ENCODE measurements around the gene SBF2. TPM values are rescaled to one million over a fixed set of nuclear protein-coding genes. Genes with fewer than 3 reads are reported as not detected.
A peak's percentile ranks its signal among the peaks of the same experiment; 100 is the strongest.

The SBF2 gene
- total RNA-seq, 4 donors from 2014 or later = 67.5 to 92.9 (median 71.6) TPM

GRCh38 chr11:10294290-10294953 lies 403 bp upstream of the SBF2 start:
- Histone ChIP-seq H3K27me3 (no peaks in the 10 kb centered on the region), H3K4me3 (replicated peaks in 1 of 3) (peak overlapping the region; percentile 88 to 92 (median 89)), H3K36me3 (no peaks in the 10 kb centered on the region), H3K27ac (peak overlapping the region; percentile 93 to 96 (median 93)), H3K9me3 (no peaks in the 10 kb centered on the region), H3K4me1 (peaks cover 6 to 24% of the 10 kb centered on the region in 2 donors)
- 3 to 9% methylated on average over 17 to 40 of the region's 45 CpGs for WGBS, 2 donors
- intact Hi-C loops (cut with DNase I) = no loop called here
- peak; percentile 43 to 47 for DNase-seq
- TF ChIP-seq CTCF (IDR thresholded peaks at IDR 0.05) = no peak
- no peak for TF ChIP-seq POLR2A (IDR thresholded peaks at IDR 0.05)

DNA sequence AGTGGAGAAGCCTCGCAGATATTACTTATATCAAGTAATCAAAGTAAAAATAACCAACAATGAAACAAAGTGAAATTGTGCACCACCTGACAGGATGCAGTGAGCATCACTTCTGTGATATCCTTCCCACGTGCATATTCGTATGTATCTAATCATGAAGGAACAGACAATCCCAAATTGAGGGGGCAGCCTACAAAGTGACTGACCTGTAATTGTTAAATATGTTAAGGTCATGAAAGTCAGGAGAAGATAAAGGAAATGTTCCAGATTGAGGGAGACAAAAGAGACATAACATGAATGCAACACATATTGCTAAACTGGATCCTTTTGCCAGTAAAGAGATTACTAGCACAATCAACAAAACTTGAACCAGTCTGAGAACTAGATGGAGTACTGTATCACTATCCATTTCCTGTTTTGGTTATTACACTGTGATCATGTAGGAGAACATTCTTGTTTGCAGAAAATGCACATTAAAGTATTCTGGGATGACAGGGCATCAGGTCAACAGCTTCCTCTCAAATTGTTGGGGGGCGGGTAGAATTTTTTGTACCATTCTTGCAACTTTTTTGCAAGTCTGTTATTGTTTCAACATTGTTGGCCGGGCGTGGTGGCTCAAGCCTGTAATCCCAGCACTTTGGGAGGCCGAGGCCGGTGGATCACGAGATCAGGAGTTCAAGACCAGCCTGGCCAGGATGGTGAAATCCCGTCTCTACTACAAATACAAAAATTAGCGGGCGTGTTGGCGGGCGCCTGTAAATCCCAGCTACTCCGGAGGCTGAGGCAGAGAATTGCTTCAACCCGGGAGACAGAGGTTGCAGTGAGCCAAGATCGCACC lies 2.0 kb downstream of the SBF2 start:
- H3K4me3 ChIP-seq (replicated peaks in 1 of 3) = no peak overlapping the region
- 89 to 92% methylated on average over 17 of the region's 17 CpGs for WGBS, 2 donors
- no peak for TF ChIP-seq CTCF (IDR thresholded peaks at IDR 0.05)
- no peak for TF ChIP-seq POLR2A (IDR thresholded peaks at IDR 0.05)
- H3K27ac ChIP-seq = no peak overlapping the region
- H3K27me3 ChIP-seq = no peaks in the 10 kb centered on the region
- no peaks in the 10 kb centered on the region for H3K36me3 ChIP-seq
- peaks cover 2 to 17% of the 10 kb centered on the region in 2 donors for H3K4me1 ChIP-seq
- no peaks in the 10 kb centered on the region for H3K9me3 ChIP-seq
- intact Hi-C loops (cut with DNase I) = no loop called here
- no peak for DNase-seq

- WGBS, 2 donors = 81 to 85% methylated on average over 6 to 8 of the region's 10 CpGs
- DNase-seq = no peak
- Histone ChIP-seq H3K36me3 (no peaks in the 10 kb centered on the region), H3K4me1 (peaks cover 3 to 21% of the 10 kb centered on the region in 2 donors), H3K4me3 (replicated peaks in 1 of 3) (no peak overlapping the region), H3K27me3 (no peaks in the 10 kb centered on the region), H3K27ac (no peak overlapping the region), H3K9me3 (no peaks in the 10 kb centered on the region)
- intact Hi-C loops (cut with DNase I) = no loop called here
- TF ChIP-seq POLR2A (IDR thresholded peaks at IDR 0.05) (no peak), CTCF (IDR thresholded peaks at IDR 0.05) (no peak)
Observed at GRCh38 chr11:10289765-10290380, 4.1 kb downstream of the SBF2 start.

- H3K27me3 ChIP-seq = no peaks in the 10 kb centered on the region
- 78 to 95% methylated on average over 6 to 13 of the region's 24 CpGs for WGBS, 2 donors
- no peak for DNase-seq
- peaks cover 3 to 21% of the 10 kb centered on the region in 2 donors for H3K4me1 ChIP-seq
- H3K36me3 ChIP-seq = no peaks in the 10 kb centered on the region
- intact Hi-C loops (cut with DNase I) = no loop called here
- TF ChIP-seq POLR2A (IDR thresholded peaks at IDR 0.05) (no peak), CTCF (IDR thresholded peaks at IDR 0.05) (no peak)
- H3K9me3 ChIP-seq = no peaks in the 10 kb centered on the region
- H3K27ac ChIP-seq = no peak overlapping the region
- no peak overlapping the region for H3K4me3 ChIP-seq (replicated peaks in 1 of 3)
Observed at GRCh38 chr11:10288881-10289764, 4.9 kb downstream of the SBF2 start.
